Lung (tissue), 13 donors: ENCODE results near the gene WDR43. TPM values are rescaled to one million over a fixed set of nuclear protein-coding genes. Genes with fewer than 3 reads are reported as not detected.

Source experiments
- ATAC-seq: fragments of 200-7000 bp; cut with Tn5 transposase; one replicate; pipeline ENCODE4 v1.9.1; 2020; ENCODE audit warnings: moderate number of reproducible peaks; ENCODE audit not compliant: insufficient read depth, low FRiP score
- DNase-seq, 3 donors: peaks; one replicate each; pipeline ENCODE4 v3.0.0-alpha.2; 2013 to 2017
- H3K27ac ChIP-seq, 2 donors: one replicate each; pipeline ENCODE4 v1.5.1; 2013; ENCODE audit warnings: mild to moderate bottlenecking in 2 of 2, moderate library complexity in 2 of 2, control low read depth in 1 of 2, inconsistent platforms in 1 of 2, low read depth in 1 of 2, low read length in 1 of 2
- H3K27me3 ChIP-seq, 3 donors: one replicate each; pipeline ENCODE4 v1.5.1; 2013; ENCODE audit warnings: low read length in 2 of 3; ENCODE audit not compliant: control insufficient read depth in 3 of 3, insufficient read depth in 3 of 3
- H3K36me3 ChIP-seq, 4 donors: one replicate each; pipeline ENCODE4 v1.5.1; 2013; ENCODE audit warnings: low read length in 4 of 4, mild to moderate bottlenecking in 1 of 4, moderate library complexity in 1 of 4; ENCODE audit not compliant: control insufficient read depth in 4 of 4, insufficient read depth in 4 of 4
- H3K4me1 ChIP-seq, 5 donors: one replicate each; pipeline ENCODE4 v1.5.1; 2013; ENCODE audit warnings: low read length in 5 of 5, mild to moderate bottlenecking in 2 of 5, moderate library complexity in 1 of 5; ENCODE audit not compliant: control insufficient read depth in 5 of 5, insufficient read depth in 5 of 5
- H3K4me3 ChIP-seq: one replicate; pipeline ENCODE4 v1.5.1; 2013; ENCODE audit warnings: mild to moderate bottlenecking, control low read depth, moderate library complexity
- H3K9ac ChIP-seq, 2 donors: one replicate each; pipeline ENCODE4 v1.5.1; 2013; ENCODE audit warnings: low read length in 2 of 2, control low read depth in 1 of 2; ENCODE audit not compliant: insufficient read depth in 1 of 2
- H3K9me3 ChIP-seq, 4 donors: one replicate each; pipeline ENCODE4 v1.5.1; 2013; ENCODE audit warnings: low read length in 3 of 4, mild to moderate bottlenecking in 1 of 4, moderate library complexity in 1 of 4; ENCODE audit not compliant: control insufficient read depth in 4 of 4, insufficient read depth in 3 of 4
- WGBS, 2 donors: extraction: QIAGEN DNeasy Blood & Tissue Kit; methylation state at CpG; one replicate each; pipeline ENCODE4 v1.1.7; 2013; 5-methylcytosine and 5-hydroxymethylcytosine counted together
- polyA plus RNA-seq, 2 donors: library from polyadenylated mRNA; stranded (reverse); fragments of 200-250 nt; gene quantifications; one replicate each; pipeline ENCODE4 v1.2.1, GENCODE V29; 2013
- small RNA-seq: library from RNA; depleted of rRNA; stranded (forward); fragments of <200 nt; gene quantifications from one replicate; pipeline ENCODE3, GENCODE V24; 2014; ENCODE audit warnings: low replicate concordance
- total RNA-seq, 2 donors: library from RNA; depleted of rRNA in 1 of 2; stranded (reverse); fragments of >200 nt in 1 of 2; gene quantifications; one replicate each; pipeline ENCODE4 v1.2.1, GENCODE V29; 2014 to 2021
- TF ChIP-seq, protein P1 (sequence below): IDR thresholded peaks from 2 replicates; pipeline ENCODE4 v1.5.1; 2012; ENCODE audit warnings: mild to moderate bottlenecking; ENCODE audit errors: control extremely low read depth, extremely low read depth
- donor health status: control.
- donor health status: control.
- donor health status: Bipolar disorder and iron deficiency.
- donor health status: healthy.
- donor health status: DM: yes; HTN: yes; CAD: no.

WDR43 gene
- total and polyA plus RNA-seq, 4 donors: 8.2 to 40.2 (median 28.1) TPM

DNA sequence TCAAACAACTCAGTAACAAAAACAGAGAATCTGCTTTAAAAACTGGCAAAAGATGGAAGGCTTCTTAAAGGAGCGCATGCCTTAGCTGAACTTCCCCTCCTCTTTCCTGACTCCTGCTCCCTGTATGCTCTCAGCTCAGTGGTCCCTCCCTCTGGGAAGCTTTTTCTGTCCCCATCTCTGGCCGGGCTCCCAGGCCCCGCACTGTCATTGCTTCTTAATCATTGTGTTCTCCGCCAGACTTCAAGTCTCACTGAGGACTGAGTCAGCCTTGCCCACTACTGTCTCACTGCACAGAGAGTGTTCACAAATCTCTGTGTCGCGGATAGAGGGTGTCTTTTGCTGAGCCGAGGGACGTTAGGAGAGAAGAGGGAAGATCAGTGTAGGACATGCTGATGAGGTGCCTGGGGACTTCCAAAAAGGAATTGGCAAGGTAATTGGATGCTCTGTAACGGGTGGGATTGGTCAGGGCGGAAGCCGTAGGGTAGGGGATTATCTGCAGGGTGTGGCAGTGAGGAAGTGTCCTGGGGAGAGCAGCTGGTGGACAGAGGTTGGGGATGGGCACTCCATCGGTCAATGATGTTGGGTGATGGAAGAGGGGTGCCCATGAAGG is 102.9 kb downstream of the WDR43 start:
- peaks cover 0 to 2% (median 0%) of the 10 kb centered on the region in 5 donors for H3K4me1 ChIP-seq
- TF ChIP-seq, protein P1, sequence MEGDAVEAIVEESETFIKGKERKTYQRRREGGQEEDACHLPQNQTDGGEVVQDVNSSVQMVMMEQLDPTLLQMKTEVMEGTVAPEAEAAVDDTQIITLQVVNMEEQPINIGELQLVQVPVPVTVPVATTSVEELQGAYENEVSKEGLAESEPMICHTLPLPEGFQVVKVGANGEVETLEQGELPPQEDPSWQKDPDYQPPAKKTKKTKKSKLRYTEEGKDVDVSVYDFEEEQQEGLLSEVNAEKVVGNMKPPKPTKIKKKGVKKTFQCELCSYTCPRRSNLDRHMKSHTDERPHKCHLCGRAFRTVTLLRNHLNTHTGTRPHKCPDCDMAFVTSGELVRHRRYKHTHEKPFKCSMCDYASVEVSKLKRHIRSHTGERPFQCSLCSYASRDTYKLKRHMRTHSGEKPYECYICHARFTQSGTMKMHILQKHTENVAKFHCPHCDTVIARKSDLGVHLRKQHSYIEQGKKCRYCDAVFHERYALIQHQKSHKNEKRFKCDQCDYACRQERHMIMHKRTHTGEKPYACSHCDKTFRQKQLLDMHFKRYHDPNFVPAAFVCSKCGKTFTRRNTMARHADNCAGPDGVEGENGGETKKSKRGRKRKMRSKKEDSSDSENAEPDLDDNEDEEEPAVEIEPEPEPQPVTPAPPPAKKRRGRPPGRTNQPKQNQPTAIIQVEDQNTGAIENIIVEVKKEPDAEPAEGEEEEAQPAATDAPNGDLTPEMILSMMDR: no peak
- no peaks in the 10 kb centered on the region for H3K27me3 ChIP-seq
- ATAC-seq (no peak), DNase-seq (peak; percentile 55 to 62 (median 61))
- H3K27ac ChIP-seq: no peak overlapping the region
- H3K9ac ChIP-seq: no peak overlapping the region
- H3K36me3 ChIP-seq: no peaks in the 10 kb centered on the region
- H3K9me3 ChIP-seq: no peaks in the 10 kb centered on the region
- H3K4me3 ChIP-seq: no peak overlapping the region
- WGBS, 2 donors: 63 to 77% methylated on average over 12 of the region's 12 CpGs

Small RNAs within 50 kb of the gene (small RNA-seq; reads per million reads assigned to genes)
- not detected for gene RF00019
- gene SNORD53: 21.6 reads per million, percentile 97 among the genes with 10 or more reads in this experiment
- 2,543 reads per million, percentile 100 among the genes with 10 or more reads in this experiment for gene SNORD53B
- 665 reads per million, percentile 99 among the genes with 10 or more reads in this experiment for gene SNORD92

Other genes with a start within 250 kb of the WDR43 start
- gene PPP1CB, start 142.8 kb upstream of the WDR43 start, total RNA-seq: 100 to 1,000 TPM; 276 to 309 TPM
- 10 to 100 TPM; 85.7 to 86.5 TPM for gene PPP1CB, start 142.8 kb upstream of the WDR43 start, polyA plus RNA-seq
- 1 to 10 TPM; 1.1 to 6.9 TPM for gene SPDYA, start 83.8 kb upstream of the WDR43 start, total RNA-seq
- gene SPDYA, start 83.8 kb upstream of the WDR43 start, polyA plus RNA-seq: under 1 TPM; 0.10 to 0.11 TPM
- 10 to 100 TPM; 10.5 to 21.1 TPM for gene TRMT61B, start 24.4 kb upstream of the WDR43 start, total RNA-seq
- gene TRMT61B, start 24.4 kb upstream of the WDR43 start, polyA plus RNA-seq: 10 to 100 TPM in 1 of 2 donors, 1 to 10 TPM in 1; 9.6 to 30.7 TPM
- gene TOGARAM2, start 86.6 kb downstream of the WDR43 start, total RNA-seq: 10 to 100 TPM in 1 of 2 donors, 1 to 10 TPM in 1; 7.0 to 19.8 TPM
- 1 to 10 TPM; 7.9 to 9.3 TPM for gene TOGARAM2, start 86.6 kb downstream of the WDR43 start, polyA plus RNA-seq
- gene PCARE, start 179.9 kb downstream of the WDR43 start, total RNA-seq: under 1 TPM in 1 of 2 donors, not detected in 1; 0.09 TPM
- gene PCARE, start 179.9 kb downstream of the WDR43 start, polyA plus RNA-seq: under 1 TPM; 0.01 to 0.04 TPM
- 10 to 100 TPM; 28.7 to 30.1 TPM for gene CLIP4, start 220.7 kb downstream of the WDR43 start, total RNA-seq
- gene CLIP4, start 220.7 kb downstream of the WDR43 start, polyA plus RNA-seq: 10 to 100 TPM; 15.1 to 17.4 TPM